NT2/D1 (cell line): ENCODE data around the gene P4HB.

Source experiments
- SUZ12 ChIP-seq: IDR thresholded peaks from 2 replicates; pipeline ENCODE4 v1.6.1; 2011; ENCODE audit not compliant: insufficient read length, insufficient read depth; ENCODE audit errors: extremely low read depth
- YY1 ChIP-seq: IDR thresholded peaks from 2 replicates; pipeline ENCODE4 v1.6.1; 2011; ENCODE audit not compliant: insufficient read length, insufficient read depth

GRCh38 chr17:81906476-81907218, 46.3 kb upstream of the P4HB start:
- TF ChIP-seq YY1 (no peak), SUZ12 (no peak)
